Measurements from ENCODE around the gene CLIC5.
A peak's percentile ranks its signal among the peaks of the same experiment; 100 is the strongest.
"Not testable (repeated sequence)": the region's sequence is repeated elsewhere in the genome, so short reads cannot be mapped to it uniquely, and the experiment has no call there.

Gene CLIC5

GRCh38 chr6:45926423-45926822 lies 89.2 kb downstream of the CLIC5 start:
- not testable (repeated sequence) for DNase-seq (ENCODE audit: low read depth)

DNA sequence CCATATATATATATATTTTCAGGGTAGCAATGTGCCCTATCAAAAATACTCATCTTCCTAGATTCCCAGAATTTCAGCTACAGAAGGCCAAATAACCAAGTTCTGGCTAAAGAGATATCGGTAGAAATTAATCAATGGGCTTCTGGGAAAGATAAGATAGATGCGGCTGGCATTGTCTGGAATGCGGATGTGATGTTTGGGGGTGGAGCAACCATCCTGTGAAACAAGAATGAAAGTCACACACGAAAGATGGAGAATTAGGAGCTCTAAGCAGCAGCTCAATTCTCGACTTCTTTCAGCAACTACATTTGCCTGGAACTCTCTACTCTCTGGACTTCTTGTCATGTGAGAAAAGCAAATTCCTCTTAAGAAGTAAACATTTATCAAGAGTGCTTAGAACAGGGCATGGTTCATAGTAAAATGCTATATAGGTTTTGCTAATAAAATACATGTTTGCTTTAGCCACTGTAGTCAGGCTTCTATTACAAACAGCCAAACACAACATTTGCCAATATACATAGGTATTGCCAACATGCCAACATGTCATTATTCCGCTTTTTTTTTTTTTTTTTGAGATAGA lies 90.8 kb downstream of the CLIC5 start:
- no peak for DNase-seq (ENCODE audit: low read depth)

DNA sequence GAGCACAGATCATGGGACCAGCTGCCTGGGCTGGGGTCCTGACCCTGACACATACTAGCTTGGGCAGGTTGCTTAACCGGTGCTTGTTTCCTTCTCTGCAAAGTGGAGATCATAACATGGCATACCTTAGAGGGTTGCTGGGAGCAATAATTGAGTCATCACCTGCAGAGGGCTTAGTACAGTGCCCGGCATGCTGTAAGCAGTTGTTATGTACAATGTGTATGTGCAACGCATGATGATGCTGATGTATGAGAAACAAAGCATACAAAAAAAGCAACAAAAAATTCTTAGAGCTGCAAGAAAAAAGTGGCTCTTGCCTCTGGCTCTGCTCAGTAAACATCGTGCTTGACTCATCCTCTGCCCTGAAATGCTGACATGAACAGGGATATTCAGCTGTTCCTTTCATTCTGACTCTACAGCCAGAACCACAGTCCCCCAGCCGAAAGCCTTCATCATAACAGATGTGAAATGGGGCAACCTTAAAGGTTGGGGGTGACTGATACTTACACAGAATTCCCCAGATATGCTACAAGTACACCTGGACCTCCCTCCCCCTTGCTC lies 91.7 kb downstream of the CLIC5 start:
- DNase-seq (ENCODE audit: low read depth): no peak

DNA sequence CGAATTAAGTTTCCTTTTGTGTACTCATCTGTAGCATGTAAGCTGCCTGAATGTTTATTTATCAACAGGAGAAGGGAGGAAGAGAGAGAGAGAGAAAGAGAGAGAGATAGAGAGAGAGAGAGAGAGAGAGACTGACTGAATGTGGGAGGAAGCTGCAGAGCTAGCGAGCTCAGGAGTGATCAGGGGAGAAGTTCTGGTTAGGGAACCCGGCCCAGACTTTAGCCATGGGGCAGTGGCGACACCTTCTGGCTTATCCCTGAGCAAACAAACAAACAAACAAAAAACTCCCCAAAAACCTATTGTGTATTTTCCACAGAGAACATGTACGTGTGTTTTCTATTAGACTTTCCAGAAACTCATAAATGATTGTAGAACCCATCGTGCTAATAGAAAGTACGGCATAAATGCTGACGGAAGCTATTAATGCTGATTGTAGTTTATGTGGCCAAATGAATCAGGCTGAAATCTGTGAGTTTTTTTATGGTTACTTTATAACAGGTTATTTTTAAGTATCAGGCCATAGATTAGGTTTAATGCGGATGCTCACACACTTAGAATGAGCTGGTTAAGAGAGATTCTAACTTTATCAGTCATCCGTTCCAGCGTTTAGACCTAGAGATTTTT lies 92.8 kb downstream of the CLIC5 start:
- peak; percentile 69 for DNase-seq (ENCODE audit: low read depth)

- no peak for DNase-seq (ENCODE audit: low read depth)
These were observed 93.9 kb downstream of the CLIC5 start for GRCh38 chr6:45921691-45922281.

DNA sequence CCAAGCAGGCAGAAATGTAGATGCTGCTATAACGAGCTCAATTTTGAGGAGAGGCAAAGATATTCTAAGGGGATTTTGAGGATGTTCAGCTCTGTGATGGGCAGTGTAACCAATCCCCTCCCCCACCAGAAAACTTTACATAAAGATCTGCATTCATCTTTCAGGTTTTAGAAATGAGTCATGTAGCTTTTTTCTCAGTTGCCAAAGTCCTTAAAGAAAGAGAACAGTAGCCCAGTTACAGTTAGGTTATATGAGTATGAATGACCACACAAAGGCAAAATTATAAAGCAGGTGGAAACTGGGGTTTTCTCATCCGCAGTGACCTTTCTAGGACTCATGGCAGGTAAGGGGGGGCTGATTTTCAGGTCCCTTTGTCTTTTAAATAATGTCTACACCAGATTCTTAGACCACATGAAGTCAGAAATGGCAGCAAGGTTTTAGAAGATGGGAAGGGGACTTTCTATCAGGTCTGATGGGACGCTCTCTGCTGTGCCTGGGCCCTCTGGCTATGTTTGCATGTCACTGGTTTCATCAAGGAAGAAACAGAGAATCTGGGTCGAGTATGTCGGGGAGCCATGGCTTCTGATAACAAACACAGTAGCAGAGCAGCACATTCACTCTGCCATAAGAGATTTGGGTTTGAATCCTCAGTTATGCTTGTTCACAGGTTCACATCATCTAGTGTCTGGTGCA lies 94.7 kb downstream of the CLIC5 start:
- no peak for DNase-seq (ENCODE audit: low read depth)

DNA sequence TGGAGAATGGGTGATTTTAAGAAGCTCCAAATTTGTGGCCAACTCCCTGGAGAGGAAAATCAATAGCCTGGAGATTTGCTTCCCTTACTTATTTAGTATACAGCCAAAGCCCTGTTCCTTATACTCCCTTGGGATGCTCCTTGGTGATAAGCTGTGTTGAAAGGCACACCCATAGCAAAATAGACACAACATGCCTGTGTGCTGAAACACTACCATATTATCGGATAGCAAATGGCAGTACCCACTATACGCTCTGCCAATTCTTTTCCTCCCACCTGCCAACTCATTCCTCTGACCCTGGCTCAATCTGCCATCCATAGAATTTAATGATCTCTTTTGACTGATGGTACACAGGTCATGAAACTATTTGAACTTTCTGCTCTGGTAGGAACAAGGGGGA lies 98.2 kb downstream of the CLIC5 start:
- no peak for DNase-seq (ENCODE audit: low read depth)

- DNase-seq (ENCODE audit: low read depth): no peak
These were observed 99.0 kb downstream of the CLIC5 start for GRCh38 chr6:45916692-45917091.

DNA sequence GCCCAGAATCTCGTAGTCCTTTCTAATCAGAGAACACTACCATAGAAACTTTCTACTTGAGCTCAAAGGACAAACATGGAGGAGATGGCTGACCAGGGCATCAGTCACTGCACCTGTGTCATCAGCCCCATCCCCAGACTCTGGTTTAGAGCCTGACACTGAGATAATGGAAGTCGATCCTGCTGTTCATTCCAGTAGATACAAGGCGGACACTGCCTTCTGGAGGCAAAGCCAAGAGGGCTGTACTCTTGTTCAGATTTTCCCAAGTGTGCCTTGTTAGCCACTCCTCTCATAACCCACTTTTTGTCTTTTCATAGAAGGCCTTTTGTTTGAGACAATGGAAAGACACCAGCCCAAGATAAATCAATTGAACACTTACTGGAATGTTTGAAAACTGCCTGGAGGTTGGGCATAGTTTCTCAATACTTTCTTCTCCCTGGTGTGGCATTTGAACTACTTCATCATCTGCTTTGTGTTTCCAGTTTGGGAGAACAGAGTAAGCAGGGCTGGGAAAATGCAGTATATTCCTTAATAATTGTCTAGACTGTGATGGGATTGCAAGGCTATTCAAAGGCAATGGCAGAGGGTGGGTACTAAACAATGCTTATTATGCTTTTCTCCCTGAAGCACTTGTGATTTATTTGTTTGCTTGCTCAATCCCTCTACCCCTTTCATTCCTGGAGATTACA lies 99.7 kb downstream of the CLIC5 start:
- DNase-seq (ENCODE audit: low read depth): no peak

GRCh38 chr6:45911691-45912090 lies 104.0 kb downstream of the CLIC5 start:
- no peak for DNase-seq (ENCODE audit: low read depth)

- no peak for DNase-seq (ENCODE audit: low read depth)
These were observed 111.7 kb downstream of the CLIC5 start for GRCh38 chr6:45903959-45904358.

- no peak for DNase-seq (ENCODE audit: low read depth)
These were observed 112.7 kb downstream of the CLIC5 start for GRCh38 chr6:45902984-45903383.

- DNase-seq (ENCODE audit: low read depth): no peak
These were observed 113.7 kb downstream of the CLIC5 start for GRCh38 chr6:45901767-45902650.

GRCh38 chr6:45900808-45901752 lies 114.6 kb downstream of the CLIC5 start:
- no peak for DNase-seq (ENCODE audit: low read depth)

DNA sequence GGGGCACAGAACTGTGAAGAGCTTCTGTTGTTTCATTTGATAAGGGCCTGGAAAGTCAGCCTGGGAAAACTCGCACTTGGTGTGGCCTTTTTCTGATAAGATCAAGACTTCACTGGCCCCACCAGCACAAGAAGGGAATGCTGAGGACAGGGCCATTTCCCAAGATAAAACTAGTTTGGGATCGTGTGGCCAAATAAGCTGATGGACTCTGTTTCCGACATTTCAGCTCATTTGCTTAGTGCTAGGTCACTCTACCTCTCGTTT lies 116.0 kb downstream of the CLIC5 start:
- no peak for DNase-seq (ENCODE audit: low read depth)

GRCh38 chr6:45898941-45899682 lies 116.5 kb downstream of the CLIC5 start:
- DNase-seq (ENCODE audit: low read depth): no peak

DNA sequence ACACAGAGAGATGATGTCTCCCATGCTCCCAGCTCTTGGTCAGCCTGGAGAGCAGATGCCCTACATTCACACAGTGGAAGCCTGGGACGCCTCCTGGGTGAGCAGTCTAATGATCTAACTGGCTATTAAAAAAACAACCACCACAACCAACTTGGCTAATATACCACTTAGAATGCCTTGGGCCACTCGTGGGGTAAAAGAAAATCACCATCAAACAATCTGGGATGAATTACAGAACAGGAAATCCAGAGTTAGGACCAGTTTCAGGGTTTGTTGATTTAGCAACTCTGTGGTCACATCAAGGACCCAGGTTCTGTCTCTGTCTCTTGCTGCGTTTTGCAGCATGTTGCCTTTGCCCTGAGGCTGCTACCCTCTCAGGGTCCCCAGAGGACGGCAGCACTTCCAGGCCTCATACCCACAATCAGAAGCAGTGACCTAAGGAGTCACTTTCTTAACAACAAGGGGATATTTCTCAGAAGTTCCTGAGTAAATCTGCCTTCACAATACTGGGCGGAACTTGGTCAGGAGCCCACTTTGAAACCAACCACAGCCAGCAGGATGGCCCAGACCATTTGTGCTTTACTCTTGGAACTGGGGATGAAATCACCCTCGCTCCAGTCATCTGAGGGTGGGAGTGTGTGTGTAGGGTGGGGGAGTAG lies 118.7 kb downstream of the CLIC5 start:
- peak; percentile 62 for DNase-seq (ENCODE audit: low read depth)

DNA sequence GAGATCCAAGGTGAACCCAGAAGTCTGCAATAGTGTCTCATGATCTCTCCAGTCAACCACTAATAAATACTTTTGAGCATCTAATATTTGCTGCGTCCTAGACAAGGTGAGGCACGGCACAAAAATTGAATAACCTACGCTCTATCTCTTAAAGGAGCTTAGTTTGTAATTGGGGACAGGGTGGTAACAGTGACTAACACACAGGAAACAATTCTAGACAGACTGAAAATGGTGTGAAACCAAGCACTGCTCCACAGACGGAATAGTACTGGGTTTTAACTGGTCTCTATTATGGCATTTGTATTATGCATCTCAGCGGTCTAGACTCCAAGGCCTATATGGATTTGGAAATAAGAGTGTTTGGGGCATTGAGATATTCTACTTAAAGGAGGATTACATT lies 120.1 kb downstream of the CLIC5 start:
- no peak for DNase-seq (ENCODE audit: low read depth)

DNA sequence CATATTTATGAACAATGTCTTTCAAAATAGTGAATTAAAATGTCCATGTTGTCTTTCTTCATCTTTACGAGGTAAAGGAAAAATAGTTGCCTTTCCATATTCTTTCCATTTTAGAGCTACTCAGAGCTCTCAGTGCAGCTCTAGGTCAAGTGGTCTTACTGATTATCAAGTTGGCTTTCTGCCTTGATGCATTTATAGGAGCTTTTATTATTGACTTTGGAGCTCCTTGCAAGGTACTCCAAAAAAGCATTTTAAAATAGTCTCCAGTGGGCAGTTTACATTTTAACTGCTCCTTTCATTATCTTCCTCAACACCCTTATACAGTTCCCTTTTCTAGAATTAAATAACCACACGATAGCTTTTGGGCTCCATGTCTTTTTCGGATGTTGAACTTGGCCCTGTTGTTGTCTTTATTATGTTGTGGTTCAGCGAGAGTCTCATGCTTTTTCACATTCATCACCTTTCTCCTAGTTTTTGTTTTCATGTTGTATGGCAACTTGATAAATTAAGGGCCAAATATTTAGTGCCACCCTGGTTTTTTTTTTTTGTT lies 122.9 kb downstream of the CLIC5 start:
- DNase-seq (ENCODE audit: low read depth): no peak
